NCI-H128 (cell line): ENCODE data around the gene IGSF3.
"Not testable (repeated sequence)": the region's sequence is repeated elsewhere in the genome, so short reads cannot be mapped to it uniquely, and the experiment has no call there.

Experiments used
- DNase-seq: peaks from one replicate; lab custom pipeline; 2025; ENCODE audit not compliant: unreplicated experiment; lab: John Stamatoyannopoulos, UW

IGSF3 gene

DNA sequence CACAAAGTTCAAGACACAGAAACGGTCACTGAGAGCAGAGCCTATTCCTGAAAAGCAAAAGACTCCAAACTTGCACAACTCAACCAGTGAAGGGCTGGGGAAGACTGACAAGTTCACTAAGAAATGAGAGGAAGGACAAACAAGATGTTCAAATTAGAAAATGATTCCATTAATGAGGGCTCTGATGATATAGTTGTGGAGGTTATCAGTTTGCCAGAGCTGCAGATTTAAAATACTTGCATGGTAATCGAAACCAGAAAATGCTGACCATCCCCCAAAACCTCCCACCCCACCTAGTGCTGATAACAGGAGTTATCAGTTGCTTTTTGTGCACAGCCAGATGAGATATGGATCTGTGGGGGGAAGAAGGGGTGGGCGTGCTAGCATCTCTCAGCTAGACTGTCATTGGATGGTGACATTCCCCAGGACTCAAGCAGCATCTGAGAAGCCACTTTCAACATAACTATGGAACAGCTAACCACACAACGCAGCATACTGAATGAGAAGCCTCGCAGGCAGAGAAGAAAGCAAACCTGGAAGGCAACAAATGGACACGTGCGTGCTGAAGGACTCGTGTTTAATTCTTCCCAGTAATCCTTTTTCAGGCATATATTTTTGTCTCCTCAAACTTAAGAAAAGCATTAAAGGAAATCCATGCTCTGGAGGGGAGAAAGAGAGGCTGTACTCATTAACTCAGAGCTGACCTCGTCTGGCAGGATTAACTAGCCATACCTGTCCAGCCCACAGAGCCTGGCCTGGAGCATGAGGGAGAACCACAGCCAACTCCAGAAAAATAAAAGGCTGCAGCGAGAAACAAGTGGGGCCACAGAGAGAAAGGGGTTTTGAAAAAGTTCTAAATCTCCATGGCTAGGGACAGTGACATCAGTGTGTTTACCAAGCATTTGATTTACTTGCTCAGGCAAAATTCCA, 35.3 kb downstream of the IGSF3 start:
- DNase-seq, result not testable (repeated sequence)

DNA sequence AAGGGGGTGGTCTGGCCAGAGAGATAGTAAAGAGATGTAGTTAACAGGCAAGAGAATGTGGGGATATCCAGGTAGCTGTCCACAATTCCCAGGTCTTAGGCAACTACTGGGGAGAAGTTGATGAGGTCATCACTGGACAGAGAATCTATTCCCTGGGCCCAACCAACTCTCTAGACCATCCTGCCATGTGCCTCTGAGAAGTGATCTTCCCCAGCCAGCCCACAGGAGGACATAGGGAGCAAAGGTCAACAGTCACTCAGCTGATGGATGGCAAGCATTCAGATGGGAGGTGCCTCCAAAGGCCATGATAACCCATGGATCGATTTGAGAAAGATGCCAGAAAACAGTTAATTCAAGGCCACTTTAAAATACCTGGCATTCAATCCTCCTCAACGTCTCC, 36.0 kb downstream of the IGSF3 start:
- not testable (repeated sequence) for DNase-seq

DNA sequence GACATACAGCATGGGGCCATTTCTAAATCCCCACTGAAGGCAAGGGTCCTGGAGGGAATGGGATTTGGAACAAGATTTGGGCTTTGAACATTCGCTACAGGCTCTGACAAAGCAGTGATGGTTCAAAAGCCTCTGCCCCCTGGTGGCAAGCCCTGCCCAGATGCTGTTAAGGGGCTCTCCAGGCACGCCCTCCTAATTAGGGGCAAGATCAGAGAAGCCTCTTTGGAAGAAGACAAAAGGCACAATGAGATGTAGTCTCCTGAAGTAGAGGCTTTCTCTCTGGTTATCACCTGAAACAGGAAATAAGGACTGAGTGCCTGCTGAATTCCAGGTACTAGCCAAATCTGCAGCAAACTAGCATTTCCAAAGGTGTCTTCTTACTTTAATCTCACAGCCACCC, 37.5 kb downstream of the IGSF3 start:
- not testable (repeated sequence) for DNase-seq

- not testable (repeated sequence) for DNase-seq
These were observed 38.1 kb downstream of the IGSF3 start for GRCh38 chr1:116629441-116629840.

DNA sequence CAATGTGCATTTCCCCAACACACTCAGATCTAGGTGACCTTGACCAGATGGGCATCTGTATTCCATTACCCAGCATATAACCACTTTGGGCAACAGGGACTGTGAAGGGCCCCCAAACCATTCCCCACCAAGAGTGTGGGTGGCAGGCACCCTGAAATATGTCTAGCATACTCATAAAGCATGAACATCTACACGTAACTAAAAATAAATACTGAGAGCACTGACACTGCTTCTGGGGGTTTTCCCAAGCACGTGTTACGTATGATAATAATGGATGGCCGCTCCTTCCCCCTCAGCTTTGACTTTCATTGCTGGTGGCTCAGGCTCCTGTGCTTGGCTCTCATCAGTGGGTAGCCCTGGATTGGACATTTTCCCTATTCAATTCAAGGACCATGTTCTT, 39.1 kb downstream of the IGSF3 start:
- no peak for DNase-seq

- not testable (repeated sequence) for DNase-seq
These were observed 40.2 kb downstream of the IGSF3 start for GRCh38 chr1:116627357-116627756.

- not testable (repeated sequence) for DNase-seq
These were observed 40.6 kb downstream of the IGSF3 start for GRCh38 chr1:116626915-116627314.

DNA sequence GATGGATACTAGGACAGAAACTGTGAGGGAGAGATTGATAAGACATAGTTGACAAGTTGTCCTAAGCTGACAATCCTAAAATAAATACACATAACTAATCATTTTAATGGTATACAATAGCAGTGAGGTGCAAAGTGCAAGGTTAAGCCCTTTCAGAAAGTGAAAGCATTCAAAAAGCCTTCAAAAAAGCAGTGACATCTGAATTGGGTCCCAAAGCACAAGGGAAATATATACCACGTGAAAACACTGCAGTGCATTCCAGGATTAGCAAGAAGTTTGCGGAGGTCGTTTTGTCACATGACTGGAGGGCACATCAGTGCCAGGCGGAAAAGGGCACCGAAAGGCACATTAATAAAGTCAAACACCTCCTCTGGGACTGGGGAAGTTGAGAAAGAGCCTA, 42.4 kb downstream of the IGSF3 start:
- DNase-seq, result not testable (repeated sequence)

GRCh38 chr1:116624040-116624439, 43.5 kb downstream of the IGSF3 start:
- DNase-seq, result no peak

DNA sequence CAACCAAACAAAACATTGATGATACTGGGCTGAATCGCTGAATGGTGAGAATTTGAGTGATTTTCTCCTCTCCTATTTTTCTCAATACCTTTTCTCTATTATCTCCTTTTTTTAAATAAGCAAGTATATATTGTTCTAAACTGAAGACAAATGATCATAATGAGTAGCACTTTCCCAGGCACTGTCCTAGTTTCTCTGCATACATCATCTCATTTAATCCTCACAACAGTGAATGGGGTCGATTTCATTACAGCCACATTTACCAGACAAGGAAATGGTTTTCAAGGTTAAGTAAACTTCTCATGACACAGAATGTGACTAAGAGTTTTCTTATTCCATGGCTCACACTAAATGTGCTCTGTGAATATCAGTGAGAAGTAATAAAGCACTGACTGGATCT, 45.0 kb downstream of the IGSF3 start:
- not testable (repeated sequence) for DNase-seq

DNA sequence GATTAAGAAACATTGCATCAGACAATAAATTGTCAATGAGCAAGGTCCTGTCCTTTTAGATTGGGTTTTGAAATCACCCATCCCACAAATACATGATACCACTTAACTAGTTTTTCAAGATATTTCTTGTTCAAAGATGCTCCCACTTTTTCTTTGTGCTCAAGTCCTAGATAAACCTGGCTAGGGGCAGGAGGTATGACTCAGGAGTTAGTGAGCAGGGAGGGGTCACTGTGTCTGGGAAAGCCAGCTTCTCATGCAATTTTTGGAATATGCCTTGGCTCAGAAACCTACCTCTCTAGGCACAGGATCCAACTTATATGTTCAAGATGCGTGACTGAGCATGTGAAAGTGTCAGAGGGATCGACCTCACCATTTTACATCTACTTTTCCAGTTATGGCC, 45.8 kb downstream of the IGSF3 start:
- not testable (repeated sequence) for DNase-seq

GRCh38 chr1:116620392-116620791, 47.1 kb downstream of the IGSF3 start:
- not testable (repeated sequence) for DNase-seq

DNA sequence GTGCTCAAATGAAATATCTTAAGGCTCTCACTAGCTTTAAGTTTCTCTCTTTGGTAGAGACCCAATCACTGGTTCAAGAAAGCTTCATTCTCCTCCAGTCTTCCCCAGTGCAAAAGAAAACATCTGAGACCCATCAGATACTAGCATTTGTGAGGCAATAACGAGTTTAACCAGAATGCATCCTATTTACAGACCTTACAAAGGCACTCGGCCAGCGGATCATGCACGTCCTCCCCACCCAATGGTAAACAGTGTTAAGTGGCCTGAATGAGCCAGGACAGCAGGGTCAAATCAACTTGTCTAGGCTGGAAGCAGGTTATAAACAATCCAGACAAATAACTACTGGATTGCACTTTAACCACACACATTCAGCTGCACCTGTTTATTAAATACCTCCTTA, 48.4 kb downstream of the IGSF3 start:
- not testable (repeated sequence) for DNase-seq

DNA sequence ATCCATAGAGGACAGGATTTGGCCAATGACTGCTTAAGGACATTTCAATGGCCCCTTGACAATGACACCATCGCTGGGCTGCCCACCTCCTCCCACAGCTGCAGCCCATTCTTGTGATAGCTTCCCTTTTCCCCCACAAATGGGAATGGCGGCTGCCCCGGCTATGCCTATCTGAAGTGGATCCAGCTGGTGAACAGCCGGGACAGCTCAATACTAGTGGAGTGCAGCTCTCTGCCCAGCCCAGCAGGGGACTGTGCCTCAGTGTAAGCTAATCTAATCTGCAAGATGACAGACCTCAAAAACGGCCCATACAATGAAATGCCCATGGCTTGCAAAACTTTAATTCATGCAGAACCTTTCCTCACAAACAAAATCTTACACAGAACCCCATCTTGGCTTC, 49.7 kb downstream of the IGSF3 start:
- DNase-seq, result not testable (repeated sequence)

DNA sequence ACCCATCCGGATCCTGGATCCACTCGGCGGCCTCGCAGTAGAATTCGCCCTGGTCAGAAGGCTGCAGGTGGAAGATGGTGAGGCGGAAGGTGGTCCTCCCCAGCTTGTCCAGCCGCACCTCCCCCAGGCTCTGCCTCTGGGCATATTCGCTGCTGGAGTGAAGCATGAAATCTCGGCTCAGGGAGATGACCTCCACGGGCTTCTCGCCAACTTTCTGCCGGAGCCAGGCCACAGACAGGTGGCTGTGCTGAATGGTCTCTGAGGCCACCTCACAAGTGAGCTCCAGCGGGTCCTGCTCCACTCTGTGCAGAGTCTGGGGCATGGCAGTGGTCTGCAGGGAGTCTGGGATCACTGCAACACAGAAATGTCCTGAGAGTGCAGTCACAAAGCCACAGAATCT, 53.7 kb downstream of the IGSF3 start:
- not testable (repeated sequence) for DNase-seq

DNA sequence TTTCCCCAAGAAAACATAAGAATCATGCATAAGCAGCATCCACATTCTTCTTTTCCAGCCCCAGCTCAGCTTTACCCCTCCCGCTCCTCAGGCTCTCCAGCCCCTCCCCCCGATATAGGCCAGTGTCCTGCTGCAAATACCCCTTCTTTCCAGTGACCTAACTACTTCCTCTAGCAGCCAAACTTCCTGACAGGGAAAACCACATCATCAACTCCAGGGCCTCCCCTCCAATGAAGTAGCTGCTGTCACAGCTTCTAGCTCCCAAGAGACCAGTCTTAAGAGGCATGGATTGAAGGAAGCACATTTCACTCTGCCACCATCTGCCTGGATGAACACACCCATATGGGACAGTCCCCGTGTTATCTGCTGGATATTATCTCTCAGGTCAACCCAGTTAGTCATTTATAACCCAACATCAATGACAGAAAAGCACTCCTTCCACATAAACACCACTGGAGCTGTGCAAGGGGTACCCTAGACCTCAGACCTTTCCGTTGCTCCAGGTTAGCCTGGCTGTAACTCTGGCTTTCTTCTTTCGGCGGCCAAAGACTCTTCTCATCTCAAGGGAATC, 57.6 kb downstream of the IGSF3 start:
- not testable (repeated sequence) for DNase-seq

- not testable (repeated sequence) for DNase-seq
These were observed 58.7 kb downstream of the IGSF3 start for GRCh38 chr1:116608841-116609240.

DNA sequence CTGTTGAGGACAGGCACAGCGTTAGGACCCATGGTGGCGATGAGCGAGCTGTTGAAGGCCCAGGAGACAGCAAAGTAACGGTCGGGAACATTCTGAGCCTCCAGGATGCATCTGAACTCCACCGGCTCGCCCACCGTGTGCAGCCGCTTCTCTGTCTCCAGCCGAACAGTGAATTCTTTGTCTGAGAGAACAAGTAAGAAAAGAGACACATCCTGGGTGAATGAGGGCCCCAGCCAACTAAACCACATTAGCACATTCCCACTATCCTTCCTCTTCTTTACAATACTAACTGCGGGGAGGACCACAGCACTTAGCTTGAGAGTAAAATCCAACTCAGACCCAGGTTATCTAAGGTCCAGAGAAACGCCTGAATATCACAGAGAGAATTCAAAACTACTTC, 59.4 kb downstream of the IGSF3 start:
- not testable (repeated sequence) for DNase-seq

- not testable (repeated sequence) for DNase-seq
These were observed 60.1 kb downstream of the IGSF3 start for GRCh38 chr1:116607463-116607862.

DNA sequence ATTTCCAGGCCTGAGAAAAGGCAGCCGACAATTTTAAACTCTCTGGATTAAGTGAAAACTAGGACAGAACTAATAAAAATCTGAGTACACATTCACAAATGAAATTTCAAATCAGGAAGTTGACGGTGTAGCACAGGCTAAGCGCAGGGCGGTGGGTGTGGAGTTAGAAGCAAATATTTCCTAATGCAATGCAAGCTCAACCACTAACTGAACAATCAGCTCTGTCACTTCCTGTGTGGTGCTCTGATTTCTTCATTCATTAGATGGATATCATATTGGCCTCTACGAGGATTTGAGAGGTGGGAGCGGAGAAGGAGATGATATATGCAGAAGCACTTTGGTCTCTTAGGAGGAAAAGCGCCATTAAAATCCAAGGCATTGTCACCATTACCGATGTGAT, 61.5 kb downstream of the IGSF3 start:
- DNase-seq, result not testable (repeated sequence)

DNA sequence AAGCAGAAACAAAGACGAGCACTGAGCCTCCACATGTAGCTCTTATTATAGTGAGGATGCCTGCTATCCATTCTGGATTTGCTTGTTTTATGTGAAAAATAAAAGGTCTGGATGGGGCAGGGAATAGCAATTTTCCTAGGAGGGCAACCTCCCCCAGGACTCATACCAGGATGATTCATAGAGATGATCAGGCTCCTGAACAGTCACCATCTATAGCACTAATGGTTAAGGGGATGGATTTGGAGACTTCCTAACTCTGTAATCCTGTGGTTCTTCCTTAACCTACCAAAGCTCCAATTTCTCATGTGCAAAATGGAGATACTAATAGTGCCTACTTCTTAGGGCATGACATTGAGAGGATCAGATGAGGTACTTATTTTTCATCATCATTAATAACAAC, 62.2 kb downstream of the IGSF3 start:
- DNase-seq, result no peak

GRCh38 chr1:116604408-116604807, 63.1 kb downstream of the IGSF3 start:
- DNase-seq, result not testable (repeated sequence)
